GM18867 (cell line): ENCODE measurements around the gene CTNND1.
"Not testable (repeated sequence)": the region's sequence is repeated elsewhere in the genome, so short reads cannot be mapped to it uniquely, and the experiment has no call there.

Experiments used
- ATAC-seq: cut with Tn5 transposase; IDR thresholded peaks from one replicate; pipeline ENCODE4 v1.9.1; 2021; ENCODE audit warnings: mild to moderate bottlenecking, moderate library complexity; ENCODE audit not compliant: unreplicated experiment

CTNND1 gene

DNA sequence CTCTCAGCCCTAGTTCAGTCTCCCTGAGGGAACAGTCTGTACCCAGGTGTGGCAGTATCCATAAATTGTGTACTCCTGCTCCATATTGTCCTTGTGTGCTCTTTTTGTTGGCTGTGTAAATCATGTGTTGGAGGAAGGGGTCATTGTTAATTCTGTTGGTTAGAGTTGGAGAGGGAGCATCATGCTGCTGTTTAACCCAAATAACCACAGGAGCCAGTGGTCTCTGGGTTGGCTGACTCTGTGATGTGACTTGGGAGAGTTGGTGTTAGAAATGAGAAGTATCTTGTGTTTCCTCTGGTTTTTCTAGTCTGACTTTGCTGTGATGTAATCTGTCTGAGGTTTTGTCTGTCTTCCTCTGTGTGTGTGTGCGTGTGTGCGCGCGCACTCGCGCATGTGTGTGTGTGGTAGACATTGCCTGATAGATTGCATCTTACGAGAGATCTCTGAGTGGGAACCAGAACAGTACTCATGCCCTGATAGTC lies 30.5 kb downstream of the CTNND1 start:
- ATAC-seq: peak; percentile 84

DNA sequence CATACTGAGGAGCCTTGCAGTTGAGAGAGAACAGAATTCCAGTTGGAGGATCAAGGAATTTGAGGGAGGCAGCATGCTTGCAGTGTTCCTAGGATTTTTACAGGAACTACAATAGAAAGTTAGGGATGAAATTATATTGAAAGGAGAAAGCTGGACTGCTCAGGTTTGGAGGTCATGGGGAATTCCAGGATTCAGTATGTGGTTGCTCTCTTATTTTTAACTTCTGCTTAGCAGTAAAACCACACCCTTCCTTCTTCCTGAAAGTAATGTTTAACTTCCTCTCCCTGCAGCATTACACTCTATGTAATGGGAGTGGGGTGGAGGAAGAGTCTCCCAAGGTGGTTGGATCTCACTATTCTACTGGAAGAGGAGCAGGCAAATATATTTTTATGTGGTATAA lies 31.3 kb downstream of the CTNND1 start:
- ATAC-seq: no peak

DNA sequence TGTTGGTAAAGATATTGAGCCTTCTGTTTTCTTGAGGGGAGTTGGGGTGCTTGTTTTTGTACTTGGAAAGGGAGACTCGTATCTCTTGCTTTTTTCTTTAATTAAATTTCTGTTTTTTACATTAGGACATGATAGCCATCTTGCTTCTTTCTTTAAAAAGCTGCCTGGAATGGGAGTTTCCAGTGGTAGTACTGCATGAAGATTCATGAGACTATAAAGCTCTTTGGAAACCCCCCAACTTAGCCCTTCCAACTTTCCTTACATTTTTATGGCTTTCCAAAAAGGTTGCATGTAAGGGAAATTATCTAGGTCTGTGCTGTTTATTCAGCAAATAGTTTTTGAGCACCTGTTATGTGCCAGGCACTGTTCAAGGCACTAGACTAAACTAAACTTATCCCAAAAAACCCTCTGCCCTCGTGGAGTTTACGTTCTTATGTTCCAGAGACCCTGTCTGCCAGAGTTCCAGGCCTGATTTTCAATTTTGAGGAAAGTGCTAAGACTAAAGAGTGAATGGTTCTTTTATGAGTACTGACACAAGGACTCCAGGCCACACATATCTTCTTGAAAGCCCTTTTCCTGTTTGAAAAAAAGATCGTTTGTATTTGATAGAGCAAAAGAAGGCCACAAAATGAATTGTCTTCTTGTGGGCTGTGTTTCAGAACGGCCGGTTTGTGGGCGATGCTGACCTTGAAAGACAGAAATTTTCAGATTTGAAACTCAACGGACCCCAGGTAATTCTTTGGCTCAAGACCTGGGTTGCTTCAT lies 31.9 kb downstream of the CTNND1 start:
- ATAC-seq: no peak

DNA sequence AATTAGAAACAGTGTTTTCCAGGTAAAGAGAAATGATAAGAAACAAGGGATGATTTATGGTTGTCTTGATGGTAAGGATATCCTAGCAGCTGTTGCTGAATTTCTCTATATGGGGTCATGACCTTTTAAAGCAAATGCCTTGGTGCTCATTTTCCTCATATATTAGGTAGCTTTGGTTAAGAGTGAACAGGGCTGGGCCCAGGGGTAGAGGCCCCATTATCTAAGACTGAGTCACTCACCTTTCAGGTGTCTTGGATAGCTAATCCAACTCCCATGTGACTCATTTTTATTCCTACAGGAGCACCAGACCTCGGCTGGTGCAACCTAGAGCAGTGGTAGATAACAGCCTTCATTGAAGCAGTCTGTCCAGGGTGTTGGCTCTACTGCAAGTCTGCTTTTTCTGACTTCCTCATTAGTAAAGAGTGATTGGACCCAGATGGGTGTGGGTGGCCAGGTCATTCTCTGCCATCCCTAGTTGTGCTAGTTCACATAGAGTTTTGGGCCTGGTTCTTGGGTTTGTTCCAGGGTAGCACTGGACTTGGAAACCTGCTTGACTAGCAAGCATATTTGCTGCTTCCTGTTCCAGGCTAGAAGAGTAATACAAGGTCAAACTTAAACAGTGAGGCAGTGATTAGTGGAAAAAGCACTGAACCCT lies 37.4 kb downstream of the CTNND1 start:
- ATAC-seq: no peak

DNA sequence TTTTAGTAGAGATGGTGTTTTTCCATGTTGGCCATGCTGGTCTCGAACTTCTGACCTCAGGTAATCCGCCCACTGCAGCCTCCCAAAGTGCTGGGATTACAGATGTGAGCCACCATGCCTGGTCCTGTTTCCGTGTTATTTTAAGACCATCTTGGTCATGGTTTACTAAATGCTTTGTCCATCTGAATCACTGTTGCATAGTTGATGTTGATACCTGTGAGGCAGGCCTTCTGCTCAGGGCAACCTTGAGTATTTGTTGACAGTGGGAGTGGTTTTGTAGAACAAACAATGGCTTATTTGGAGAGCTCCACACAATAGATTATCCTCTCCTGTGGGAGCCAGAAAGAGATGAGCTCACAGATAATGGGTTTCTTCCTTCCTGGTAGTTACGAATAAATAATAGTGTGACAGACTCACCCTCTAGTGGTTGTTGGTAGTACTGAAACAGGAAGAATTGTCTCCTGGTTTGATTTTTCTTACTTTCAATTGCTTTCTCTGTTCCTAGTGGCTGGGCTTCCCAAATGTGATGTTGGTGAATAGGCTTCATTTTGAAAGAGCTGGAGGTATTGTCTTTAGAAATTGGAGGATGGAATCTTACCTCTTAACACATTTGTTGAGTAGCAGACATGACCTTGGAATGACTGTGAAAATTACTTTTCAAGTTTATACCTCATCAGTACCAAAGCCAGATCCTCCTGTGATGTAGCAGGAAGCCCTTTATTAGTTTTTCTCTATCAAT lies 39.0 kb downstream of the CTNND1 start:
- peak; percentile 89 for ATAC-seq

DNA sequence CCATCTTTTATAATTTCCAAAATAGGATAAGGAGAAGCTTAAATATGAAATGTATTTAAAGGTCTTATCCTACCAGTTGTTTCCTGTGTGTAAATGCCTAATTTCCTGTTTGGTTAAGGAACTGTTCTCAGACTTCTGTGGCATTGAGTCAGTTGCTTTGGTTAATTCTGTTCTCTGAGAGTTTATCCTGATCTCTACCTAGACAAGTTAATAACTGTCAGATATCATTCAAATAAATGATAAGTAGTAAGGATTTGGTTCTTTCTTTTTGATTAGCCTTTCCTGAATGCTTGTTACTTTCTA lies 39.5 kb downstream of the CTNND1 start:
- ATAC-seq: peak; percentile 8

DNA sequence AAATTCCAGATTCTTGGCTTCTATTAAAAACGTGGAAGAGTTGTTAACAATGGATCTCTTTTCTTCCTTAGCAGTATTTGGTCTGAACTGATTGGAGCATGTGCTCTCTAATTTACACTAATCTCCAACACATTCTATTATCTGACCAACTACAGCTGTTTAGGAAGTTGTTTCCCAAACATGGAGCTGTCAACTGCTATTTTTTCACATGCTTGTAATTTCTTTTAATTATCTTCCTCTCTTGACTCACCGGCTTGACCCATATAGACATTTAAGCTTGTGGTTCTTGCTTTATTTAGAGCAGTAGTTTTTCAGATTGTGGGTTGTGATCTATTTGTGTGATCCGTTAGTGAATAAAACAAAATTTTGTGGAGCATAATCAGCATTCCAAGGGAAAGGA lies 40.8 kb downstream of the CTNND1 start:
- ATAC-seq: no peak

DNA sequence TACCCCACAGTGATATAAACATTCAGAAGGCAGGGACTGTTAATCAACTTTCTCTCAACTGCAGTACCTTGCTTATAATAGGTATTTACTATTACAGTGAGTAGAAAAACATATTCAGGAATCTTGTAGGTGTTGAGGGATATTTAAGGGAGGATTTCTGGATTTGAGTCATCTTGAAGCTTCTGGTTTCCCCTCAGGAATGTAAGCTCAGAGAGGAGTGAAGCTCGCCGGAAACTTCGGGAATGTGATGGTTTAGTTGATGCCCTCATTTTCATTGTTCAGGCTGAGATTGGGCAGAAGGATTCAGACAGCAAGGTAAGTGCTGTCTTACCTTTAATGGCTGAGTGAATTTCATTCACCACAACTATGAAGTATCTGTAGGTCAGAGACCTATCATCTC lies 42.9 kb downstream of the CTNND1 start:
- ATAC-seq: no peak

DNA sequence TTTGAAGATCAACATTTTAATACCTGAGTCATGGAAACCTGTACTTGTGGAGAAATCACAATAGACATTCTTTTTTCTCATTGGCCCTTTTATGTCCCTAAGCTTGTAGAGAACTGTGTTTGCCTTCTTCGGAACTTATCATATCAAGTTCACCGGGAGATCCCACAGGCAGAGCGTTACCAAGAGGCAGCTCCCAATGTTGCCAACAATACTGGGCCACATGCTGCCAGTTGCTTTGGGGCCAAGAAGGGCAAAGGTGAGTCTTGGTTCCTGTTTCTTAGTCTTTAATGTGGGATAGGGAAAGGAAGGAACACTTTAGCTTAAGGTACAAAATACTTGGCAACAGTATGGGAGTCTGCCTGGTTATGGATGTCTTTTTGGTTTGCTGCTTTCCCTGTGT lies 44.2 kb downstream of the CTNND1 start:
- no peak for ATAC-seq

DNA sequence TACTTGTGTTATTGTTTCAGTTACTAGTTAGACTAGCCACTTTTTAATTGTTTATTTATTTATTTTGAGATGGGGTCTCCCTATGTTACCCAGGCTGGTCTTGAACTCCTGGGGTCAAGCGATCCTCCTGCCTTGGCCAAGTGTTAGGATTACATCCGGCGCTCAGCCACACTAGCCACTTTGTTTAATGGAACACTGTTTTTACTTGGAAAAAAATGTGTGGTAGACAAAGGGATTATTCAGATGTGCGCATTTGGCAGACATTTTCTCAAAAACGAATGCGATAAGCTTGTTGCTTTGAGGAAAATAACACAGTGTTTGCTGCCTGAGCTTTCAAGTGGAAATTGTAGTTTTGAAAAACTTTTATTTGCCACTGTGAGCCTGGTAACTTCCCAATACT lies 51.0 kb downstream of the CTNND1 start:
- ATAC-seq: no peak

DNA sequence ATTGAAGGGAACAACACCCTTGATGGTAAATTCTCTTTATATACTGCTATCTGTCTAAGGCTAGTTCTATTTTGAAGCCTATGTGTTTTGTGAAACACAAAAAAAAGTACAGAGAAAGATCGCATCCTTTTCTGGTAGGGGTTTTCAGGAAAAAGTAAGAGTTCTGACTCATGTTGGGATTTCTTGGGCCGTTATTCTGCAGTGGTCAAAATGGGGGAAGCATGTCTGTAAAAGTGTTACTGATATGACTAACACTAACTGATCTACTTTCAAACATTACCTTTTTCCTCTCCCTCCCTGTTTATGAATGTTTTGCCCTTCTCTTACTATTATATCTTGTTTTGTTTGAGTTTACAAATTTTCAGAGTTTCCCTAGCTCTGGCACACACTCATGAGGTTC lies 53.9 kb downstream of the CTNND1 start:
- ATAC-seq: peak; percentile 74

DNA sequence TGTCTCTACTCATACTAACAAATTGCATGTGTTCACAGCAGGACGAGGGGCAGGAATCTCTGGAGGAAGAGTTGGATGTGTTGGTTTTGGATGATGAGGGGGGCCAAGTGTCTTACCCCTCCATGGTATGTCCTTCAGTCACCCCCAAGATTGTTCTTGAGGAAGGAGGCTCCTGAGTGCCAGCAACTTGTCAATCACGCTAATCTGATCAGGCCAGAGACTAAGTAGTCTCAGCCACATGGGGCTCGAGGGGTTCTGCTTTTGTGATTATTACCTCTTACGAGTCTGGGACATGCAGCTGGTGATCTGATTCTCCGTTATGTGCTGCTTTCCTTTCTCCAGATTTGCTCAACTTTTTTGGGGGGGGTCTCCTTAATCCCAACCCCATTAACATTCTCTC lies 54.3 kb downstream of the CTNND1 start:
- ATAC-seq: peak; percentile 8

DNA sequence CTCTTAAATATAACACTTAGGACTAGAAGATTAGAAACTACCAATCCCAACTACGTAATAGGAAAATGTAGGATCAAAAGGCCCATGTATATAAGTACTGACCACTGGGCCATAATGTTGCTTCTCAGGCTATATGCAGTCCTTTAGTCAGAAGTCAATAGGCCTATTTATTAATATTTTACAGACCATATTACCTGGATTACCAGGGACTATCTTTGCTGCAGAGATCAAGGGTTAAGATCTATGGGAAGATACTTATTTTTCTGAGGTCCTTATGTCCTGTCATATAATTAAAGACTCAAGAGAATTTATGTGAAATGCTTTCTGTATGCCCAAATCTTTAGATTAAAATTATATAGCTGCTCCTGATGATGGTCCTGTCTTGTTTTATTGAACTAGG lies 57.2 kb downstream of the CTNND1 start:
- no peak for ATAC-seq

DNA sequence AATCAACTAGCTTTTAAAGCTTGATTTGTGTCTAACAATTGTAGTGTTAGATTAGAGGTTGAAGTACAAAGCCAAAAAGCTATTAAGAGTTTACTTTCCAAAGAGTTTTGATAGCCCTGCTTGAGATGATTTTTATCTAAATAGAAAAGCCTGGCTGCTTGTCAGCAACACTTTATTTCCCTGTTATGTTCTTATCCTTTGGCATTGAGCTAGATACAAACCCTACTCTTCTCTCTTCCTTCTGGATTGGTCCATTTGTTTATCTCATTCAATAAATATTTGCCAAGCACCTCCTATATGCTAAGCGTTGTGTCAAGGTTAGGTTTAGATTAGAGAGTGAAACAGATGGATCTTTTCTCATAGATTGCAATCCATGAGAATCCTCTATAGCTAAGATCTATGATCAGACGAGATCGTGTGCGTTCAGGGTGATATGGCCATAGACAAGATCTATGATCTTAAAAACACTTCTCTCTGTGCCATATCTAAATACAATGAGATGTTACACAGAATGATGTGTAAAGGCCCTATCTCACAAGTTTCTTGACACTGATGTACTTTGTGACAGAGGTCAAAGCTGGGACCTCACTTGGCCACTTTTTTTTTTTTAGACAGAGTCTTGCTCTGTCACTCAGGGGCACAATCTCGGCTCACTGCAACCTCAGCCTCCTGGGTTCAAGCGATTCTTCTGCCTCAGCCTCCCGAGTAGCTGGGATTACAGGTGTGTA lies 57.8 kb downstream of the CTNND1 start:
- no peak for ATAC-seq

DNA sequence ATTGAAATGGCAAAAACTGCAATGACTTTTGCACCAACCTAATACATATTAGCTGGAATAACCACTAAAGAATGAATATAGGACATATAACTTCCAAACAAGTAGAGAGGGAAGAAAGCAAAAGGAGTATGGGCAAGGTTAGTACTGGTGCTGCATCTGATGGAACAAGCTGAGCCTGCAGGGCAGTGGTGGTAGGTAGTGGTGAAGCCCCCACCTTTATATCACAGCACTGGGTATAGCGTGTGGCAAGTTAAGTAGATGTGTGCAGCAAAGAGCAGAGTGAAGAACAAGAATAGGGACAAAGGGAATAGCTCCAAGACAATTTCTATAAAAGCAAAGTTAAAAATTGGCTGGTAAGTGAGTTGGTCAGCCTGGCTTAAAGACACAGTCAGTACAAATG lies 62.3 kb downstream of the CTNND1 start:
- no peak for ATAC-seq

DNA sequence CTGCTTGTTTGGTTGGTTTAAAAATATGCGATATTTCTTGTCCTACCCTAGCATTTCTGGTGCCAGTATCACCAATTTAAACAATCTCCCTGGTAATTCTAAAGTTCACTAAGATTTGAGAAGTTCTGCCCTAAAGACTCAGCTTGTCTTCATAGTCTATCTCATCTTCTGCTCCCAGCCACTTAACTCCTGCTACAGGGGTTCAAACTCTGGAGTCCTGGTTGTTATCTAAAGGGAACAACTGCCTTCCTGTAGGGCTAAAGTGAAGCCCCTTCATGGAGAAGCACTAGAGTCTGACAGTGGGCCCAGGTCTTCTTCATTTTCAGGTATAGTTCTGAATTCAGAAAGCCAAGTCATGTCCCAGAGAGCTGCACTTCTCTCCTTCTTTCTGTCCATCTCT lies 73.2 kb downstream of the CTNND1 start:
- ATAC-seq: no peak

DNA sequence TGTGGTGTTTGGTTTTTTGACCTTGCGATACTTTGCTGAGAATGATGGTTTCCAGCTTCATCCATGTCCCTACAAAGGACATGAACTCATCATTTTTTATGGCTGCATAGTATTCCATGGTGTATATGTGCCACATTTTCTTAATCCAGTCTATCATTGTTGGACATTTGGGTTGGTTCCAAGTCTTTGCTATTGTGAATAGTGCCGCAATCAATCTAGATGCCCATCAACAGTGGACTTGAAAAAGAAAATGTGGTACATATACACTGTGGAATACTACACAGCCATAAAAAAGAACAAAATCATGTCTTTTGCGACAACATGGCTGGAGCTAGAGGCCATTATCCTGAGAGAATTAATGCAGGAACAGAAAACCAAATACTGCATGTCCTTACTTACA lies 77.0 kb downstream of the CTNND1 start:
- not testable (repeated sequence) for ATAC-seq

DNA sequence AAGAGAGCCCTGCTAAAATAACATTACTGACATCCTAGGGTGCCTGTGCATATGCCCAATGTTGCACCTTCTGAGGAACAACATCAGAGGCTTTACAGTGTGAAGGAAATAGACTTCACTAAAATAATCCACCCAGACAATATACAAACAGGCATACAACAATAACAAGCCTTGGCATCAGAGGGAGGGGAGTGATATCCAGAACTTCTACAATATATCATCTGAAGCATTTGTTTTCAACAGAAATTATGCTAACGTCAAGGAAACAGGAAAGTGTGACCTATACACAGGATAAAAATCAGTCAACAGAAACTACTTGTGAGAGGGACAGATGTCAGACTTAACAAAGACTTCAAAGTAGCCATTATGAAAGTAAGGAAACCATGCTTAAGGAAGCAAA lies 81.3 kb downstream of the CTNND1 start:
- no peak for ATAC-seq

DNA sequence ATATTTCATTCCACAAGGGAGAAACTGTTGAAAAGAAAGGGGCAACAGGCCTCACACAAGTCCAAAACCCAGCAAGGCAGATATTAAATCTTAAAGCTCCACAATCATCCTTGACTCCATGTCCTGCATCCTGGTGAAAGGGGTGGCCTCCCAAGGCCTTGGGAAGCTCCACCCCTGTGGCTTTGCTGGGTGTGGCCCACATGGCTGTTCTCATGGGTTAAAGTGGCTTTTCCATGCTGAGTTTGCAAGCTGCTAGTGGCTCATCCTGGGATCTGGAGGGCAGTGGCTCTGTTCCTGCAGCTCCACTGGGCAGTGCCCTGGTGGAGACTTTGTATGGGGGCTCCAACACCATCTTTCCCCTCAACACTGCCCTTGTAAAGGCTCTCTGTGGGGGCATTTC lies 106.4 kb downstream of the CTNND1 start:
- no peak for ATAC-seq

DNA sequence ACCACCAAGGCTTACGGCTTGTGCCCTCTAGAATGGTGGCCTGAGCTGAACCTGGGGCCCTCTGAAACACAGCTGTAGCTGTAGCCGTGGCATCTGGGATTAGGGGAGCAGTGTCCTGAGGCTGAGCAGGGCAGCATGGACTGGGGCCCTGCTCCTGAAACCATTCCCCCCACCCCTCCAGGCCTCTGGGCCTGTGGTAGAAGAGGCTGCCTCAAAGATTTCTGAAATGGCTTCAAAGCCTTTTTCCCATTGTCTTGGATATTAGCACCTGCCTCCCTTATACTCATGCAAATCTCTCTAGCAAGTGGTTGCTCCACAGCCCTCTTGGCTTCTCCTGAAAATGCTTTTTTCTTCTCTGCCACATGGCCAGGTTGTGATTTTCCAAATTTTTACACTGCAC lies 106.9 kb downstream of the CTNND1 start:
- no peak for ATAC-seq
